NCI-H1105 (cell line): ENCODE results near the gene TMPRSS3.
"Not testable (repeated sequence)": the region's sequence is repeated elsewhere in the genome, so short reads cannot be mapped to it uniquely, and the experiment has no call there.

Experiments
- DNase-seq: peaks from one replicate; lab custom pipeline; 2025; lab: John Stamatoyannopoulos, UW

Gene TMPRSS3

DNA sequence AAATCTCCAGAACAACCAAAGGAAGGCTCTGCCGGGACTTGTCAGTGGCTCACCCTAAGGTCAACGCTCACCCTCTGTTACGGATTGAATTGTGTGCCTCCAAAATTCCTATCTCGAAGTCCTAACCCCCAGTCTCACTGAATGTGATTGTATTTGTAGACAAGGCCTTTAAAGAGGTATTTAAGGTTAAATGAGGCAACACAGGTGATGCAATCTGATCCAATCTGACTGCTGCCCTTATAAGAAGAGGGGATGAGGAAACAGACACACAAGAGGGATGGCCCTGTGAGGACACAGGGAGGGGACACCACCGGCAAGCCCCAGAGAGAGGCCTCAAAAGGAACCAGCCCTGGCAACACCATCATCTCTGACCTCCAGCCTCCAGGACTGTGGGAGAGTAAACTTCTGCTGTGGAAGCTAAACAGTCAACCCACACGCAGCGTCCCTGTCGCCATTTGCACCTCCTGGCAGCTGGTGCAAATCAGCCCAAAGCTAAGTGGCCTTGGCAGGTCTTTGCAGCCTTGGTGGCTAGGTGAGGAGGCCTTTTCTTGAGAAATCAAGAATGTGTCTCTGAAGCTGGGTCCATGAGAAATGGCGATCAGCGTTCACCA is 32.1 kb upstream of the TMPRSS3 start:
- no peak for DNase-seq

DNA sequence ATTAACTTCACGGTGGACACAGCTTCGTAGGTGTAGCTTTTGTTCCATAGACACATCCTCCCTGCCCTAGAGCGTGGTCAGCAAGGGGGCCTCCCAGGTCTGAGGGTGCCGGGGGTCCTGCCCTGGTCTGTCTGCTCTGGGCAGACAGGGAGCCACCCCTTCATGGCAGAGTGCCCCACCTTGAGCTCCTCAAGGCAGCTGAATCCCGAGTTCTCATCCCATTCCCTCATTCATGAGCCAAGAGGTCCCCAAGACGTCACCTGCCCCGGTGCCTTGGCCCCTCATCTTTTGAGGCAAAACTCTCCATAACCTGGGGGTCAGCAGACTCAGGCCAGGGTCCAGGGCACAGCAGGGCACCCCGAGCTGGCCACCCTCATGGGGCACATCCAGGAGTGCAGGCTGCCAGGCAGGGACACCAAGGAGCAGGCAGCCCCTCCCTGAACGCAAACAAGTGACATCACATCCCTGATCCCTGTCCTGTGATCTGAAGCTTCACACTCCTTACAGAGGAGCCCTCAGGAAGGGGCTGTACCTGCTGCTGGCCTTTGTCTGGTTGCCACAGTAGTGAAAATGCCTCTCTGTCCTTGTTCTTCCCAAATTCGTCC is 31.1 kb upstream of the TMPRSS3 start:
- DNase-seq, result no peak

DNA sequence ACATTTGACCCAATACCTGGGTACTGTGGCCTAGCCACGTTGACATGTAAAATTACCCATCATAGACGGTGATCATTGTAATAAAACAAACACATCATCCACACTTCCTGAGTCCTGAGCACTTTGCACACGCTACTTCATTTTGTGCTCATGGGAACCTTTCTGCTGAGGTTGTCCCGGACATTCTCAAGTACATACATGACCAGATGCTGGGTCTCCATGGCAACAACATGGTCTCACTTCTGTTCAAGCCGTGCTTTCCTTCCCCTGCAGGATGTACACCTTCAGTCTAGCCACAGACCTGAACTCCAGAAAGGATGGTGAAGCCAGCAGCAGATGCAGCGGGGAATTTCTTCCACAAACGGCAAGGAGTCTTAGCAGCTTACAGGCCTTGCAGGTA is 30.6 kb upstream of the TMPRSS3 start:
- no peak for DNase-seq

DNA sequence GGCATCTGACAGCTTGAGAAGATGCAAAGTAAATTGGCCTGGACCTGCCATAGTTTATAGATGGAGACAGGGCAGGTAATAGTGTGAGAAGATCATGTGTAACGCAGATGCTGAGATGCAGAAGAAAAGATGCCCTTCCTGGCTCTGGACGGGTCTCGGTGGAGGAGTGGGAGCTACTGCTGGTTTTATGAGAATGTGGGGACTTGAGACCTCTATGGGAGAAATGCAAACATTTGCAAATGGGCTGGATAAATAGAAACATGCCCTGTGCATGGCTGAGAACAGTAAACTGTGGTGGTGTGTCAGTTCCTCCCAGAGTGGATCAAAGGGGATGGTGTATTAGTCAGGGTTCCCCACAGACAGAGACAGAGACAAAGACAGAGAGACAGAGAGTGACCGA is 29.7 kb upstream of the TMPRSS3 start:
- DNase-seq, result no peak

GRCh38 chr21:42424914-42425541 is 29.2 kb upstream of the TMPRSS3 start:
- DNase-seq, result no peak

DNA sequence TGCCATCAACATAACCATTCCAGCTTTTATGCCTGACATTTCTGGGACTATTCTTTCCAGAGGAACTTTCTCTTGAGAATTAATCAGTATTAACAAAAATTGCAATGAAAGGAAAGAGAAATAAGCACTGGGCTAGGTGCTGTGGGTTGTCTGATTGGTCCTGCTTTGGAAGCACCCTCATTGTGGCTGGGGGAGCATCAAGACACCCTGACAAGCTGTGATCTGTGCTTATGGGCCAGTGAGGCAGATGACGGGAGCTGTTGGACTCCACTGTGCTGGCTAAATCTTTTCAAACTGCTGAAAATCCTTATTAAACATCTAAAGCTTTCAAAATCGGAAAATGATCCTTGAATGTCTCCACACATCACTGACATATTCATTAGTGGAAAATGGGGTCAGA is 27.8 kb upstream of the TMPRSS3 start:
- no peak for DNase-seq

GRCh38 chr21:42423197-42423675 is 27.4 kb upstream of the TMPRSS3 start:
- DNase-seq, result no peak

GRCh38 chr21:42421018-42421793 is 25.4 kb upstream of the TMPRSS3 start:
- no peak for DNase-seq

GRCh38 chr21:42419845-42420244 is 24.0 kb upstream of the TMPRSS3 start:
- DNase-seq, result no peak

GRCh38 chr21:42418886-42419285 is 23.0 kb upstream of the TMPRSS3 start:
- no peak for DNase-seq

DNA sequence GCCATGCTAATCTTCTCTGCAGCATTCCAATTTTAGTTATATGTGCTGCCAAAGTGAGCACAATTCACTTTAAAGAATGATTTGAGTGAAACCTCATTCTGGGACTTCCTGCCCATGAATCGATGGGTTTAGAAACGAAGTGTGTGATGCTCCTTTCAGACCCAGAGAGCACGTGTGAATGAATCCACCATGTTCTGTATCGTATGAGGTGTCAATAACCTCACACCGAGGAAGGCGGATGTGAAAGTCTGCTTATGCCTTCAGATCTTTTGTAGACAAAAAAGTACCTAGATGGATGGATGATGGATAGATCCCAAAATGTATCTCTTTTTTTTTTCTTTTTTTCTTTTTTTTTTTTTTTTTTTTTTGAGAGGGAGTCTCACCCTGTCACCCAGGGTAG is 21.7 kb upstream of the TMPRSS3 start:
- no peak for DNase-seq

- DNase-seq, result no peak
These were observed 19.3 kb upstream of the TMPRSS3 start for GRCh38 chr21:42414928-42415769.

DNA sequence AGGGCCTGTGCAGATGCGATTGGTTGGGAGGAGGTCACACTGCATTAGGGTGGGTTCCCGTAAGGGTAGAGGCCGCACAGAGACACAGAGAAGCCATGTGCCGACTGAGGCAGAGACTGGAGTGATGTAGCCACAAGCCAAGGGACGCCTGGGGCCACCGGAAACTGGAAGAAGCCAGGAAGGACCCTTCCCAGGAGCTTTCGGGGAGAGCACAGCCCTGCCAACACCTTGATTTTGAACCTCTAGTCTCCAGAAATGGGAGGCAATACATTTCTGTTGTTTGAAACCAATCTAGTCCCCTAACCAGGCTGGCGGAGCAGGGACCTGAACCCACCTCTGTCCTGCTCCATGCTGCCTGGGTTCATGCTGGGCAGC is 18.7 kb upstream of the TMPRSS3 start:
- DNase-seq, result no peak

DNA sequence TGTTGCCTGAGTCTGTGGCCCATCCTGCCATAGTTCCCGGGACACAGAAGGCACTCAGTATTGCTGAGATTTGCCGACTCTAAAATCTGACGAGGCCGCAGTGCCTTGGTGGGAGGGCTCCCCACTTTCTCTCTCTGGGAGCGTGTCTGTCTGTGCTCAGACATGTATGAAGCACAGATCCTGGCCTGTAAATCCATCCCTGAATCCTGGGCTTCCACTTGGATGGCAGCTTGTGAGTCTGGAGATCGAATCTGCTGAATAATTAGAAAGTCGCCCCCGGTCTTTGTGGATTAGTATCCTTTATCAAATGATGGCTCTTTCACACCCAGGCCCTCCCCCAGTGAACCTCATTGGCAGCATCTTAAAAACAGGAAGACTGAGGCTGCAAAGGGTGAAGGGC is 18.2 kb upstream of the TMPRSS3 start:
- DNase-seq, result no peak

DNA sequence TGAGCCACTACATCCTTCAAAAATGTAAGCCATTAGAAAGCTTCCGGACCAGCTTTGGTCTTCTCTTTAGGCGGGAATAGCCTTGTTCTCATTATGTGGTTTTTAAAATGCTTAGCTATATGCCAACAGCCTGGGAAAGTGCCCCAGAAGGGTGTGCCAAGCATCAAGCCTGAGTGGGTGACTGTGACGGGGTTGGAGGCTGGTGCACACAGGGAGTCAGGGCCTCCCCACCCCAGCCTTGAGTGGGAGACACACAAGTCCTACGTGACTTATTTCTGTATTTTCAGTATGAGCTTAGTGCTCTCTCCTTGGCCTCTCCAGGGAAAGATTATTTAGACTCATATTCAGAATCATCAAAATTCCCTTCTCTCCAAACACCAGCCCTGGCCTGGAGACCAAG is 17.6 kb upstream of the TMPRSS3 start:
- DNase-seq, result no peak

- no peak for DNase-seq
These were observed 17.2 kb upstream of the TMPRSS3 start for GRCh38 chr21:42413093-42413492.

DNA sequence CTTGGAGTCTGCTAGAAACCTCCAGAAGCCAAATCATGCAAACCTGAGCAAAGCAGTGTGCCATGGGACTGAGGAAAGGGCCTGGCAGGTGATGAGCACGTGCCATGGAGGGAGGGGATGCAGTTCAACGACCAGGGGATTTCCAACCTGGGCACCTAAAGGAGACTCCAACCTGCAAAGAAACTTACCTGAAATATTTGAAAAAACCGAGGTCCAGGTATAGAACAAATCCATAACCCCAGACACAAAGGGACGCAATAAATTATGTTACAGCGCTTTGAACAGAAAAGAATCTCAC is 16.7 kb upstream of the TMPRSS3 start:
- no peak for DNase-seq

DNA sequence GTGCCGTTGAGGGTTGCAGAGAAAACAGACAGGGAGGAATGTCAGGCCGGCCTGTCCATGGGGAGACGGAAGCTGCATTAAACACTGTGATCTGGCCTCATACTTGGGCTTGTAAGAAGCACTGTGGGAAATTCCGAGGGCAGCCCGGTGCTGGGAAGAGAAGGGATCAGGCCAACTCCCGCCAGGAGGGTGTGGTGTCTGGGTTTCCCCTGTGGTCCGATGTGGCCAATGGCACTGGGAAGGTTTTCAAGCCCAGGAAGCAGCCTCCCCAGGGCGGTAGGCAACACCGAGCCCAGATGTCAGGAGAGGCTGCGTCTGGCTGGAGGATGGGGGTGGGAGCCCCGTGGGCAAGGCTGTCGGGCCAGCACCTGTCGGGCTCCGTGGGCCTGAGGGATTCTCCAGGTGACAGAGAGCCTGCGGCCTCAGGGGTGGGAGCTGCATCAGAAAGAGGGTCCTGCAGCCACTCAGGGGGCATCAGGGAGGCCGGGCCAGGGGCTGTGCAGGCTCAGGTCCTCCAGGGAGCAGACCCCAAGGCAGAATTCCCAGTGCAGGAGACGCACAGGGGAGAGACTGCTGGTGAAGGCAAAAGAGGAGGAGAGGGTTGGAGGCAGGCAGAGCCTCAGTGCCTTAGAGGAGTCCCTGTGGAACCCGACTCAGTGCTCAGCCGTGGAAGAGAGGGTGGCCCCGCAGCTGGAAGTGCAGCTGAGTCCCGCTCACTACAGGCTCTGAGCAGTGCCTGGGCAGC is 16.2 kb upstream of the TMPRSS3 start:
- DNase-seq, result no peak

DNA sequence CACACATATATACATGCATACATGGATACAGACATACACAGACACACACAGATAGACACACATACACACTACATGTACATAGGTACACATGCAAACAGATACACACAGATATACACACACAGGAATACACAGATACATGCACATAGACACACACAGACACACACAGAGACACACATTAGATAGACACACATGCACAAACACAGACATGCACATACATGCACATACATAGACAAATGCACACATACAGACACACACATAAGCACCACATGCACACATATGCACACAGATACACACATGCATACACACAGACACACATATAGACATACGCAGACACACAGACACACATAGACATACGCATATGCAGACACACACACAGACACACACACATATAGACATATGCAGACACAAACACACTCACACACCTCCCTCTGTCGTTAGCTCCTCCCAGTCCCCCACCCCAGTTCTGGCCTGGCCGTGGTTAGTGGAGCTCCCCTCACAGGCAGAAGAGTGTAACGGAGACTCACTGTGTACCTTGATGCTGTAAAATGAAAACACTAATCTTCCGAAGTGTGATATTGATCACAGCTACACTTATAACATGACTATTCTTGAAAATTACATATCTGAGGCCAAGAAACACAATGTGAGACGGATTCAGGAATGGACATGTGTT is 15.5 kb upstream of the TMPRSS3 start:
- no peak for DNase-seq

DNA sequence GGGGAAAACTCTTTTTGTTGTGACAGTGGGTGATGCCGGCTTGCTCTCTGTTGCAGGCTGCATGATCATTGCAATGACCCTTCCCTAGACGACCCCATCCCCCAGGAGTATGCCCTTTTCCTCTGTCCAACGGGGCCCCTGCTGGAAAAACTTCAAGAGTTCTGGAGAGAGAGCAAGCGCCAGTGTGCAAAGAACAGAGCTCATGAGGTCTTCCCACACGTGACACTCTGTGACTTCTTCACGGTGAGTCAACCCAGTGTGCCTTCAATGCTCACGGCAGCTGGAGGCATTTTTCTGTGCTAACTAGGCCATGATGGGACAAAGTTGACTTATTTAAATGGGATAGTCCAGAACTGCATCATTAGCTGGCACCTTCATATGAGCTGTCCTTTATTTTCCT is 13.5 kb upstream of the TMPRSS3 start:
- DNase-seq, result no peak

GRCh38 chr21:42408718-42409117 is 12.9 kb upstream of the TMPRSS3 start:
- not testable (repeated sequence) for DNase-seq
